Brain microvascular endothelial cell (primary cell): ENCODE measurements around the gene GGT5.

ENCODE experiments used
- DNase-seq: peaks from one replicate; pipeline ENCODE4 v3.0.0-alpha.2; 2020
- H3K27ac ChIP-seq: fragments of 250-450 bp; sonication (Bioruptor Pico); 2 replicates; pipeline ENCODE4 v1.5.1; 2020; ENCODE audit warnings: mild to moderate bottlenecking, moderate library complexity
- H3K27me3 ChIP-seq: fragments of 250-450 bp; sonication (Bioruptor Pico); replicated peaks from 2 replicates; pipeline ENCODE4 v1.5.1; 2020; ENCODE audit warnings: mild to moderate bottlenecking
- H3K36me3 ChIP-seq: fragments of 250-450 bp; sonication (Bioruptor Pico); replicated peaks from 2 replicates; pipeline ENCODE4 v1.5.1; 2020; ENCODE audit warnings: mild to moderate bottlenecking
- H3K4me3 ChIP-seq: 2 replicates; pipeline ENCODE4 v1.5.1; 2011; ENCODE audit warnings: low read depth, mild to moderate bottlenecking, control low read depth, low read length, moderate library complexity
- in situ Hi-C: cut with HindIII; loops from 2 replicates; pipeline ENCODE4 v1.10.0; 2017; ENCODE audit warnings: low sequenced_read_pairs, low pct_ligation_motif_present
- TF ChIP-seq, protein P1 (sequence below): IDR thresholded peaks from 2 replicates; pipeline ENCODE4 v1.5.1; 2011; ENCODE audit warnings: low read depth, mild to moderate bottlenecking, moderate library complexity, low read length, control low read depth, inconsistent platforms; ENCODE audit errors: missing control alignments

GGT5 gene

DNA sequence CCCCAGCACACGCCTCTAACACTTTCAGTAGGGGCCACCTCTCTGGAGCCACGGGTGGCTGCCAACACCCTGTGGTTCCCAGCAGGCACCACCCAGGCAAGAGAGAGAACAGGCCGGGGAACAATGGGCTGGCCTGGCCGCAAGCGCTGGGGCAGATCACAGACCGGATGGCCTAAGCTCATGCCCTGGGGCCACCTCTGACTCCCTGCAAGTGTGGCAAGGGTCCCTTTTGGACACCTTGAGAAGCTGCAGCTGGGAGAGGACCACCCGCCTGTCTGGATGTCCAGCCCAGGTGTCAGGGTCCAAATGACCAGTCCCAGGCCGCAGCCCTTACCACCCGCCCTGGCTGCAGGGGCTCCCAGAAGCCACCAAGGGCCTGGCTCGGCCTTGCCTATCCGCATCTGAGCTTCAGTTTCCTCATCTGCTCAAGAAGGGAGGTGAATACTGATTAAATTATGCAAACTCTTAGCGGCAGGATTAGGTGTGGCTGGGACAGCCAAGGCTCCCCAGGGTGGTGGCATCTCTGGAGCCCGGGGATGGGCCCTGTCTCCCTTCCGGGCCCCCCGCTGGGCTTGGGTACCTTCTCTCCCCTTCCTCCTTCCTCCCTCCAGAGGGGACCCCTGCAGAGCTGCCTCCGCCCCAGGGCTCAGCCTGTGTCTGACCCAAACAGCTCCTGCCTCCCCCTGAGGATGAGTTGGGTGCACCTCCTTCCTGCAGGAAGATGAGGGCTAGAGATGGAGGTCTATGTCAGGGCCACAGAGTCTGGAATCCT lies 64.4 kb downstream of the GGT5 start:
- in situ Hi-C loops = no loop called here
- DNase-seq = no peak

DNA sequence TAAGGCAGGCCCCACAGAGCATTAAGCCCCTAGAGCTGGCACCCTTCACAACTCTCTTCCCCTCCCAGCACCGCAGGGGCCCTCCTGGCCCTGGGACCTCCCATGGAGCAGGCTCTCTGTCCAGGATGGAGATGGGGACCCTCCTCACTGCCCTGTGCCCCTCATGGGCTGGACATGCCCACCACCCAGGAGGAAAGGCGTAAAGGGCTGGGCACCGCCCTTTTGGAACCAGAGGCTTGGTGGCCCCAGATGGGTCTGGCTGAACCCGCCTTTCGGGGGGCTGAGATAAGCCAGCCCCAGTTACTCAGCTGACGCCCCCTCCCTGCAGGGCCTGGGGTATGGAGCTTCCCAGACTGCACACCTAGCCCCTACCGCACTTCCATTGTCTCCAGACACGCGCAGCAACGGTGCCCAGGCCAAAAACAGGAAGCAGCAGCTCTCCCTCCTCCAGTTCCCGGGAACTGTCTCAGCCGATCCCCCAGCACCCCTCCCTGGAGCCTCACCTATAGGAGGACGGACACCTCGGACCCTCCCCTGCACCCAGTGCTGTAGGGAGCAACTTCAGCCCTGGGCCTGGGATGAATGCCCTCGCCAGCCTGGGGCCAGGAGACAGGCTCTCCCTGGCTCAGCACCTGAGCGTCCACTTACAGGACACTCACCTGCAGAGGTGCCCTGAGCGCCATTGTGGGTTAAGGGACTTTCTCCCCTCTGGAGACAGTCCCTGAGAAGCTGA lies 65.2 kb downstream of the GGT5 start:
- no peak for DNase-seq
- TF ChIP-seq, protein P1, sequence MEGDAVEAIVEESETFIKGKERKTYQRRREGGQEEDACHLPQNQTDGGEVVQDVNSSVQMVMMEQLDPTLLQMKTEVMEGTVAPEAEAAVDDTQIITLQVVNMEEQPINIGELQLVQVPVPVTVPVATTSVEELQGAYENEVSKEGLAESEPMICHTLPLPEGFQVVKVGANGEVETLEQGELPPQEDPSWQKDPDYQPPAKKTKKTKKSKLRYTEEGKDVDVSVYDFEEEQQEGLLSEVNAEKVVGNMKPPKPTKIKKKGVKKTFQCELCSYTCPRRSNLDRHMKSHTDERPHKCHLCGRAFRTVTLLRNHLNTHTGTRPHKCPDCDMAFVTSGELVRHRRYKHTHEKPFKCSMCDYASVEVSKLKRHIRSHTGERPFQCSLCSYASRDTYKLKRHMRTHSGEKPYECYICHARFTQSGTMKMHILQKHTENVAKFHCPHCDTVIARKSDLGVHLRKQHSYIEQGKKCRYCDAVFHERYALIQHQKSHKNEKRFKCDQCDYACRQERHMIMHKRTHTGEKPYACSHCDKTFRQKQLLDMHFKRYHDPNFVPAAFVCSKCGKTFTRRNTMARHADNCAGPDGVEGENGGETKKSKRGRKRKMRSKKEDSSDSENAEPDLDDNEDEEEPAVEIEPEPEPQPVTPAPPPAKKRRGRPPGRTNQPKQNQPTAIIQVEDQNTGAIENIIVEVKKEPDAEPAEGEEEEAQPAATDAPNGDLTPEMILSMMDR = no peak
- no peak overlapping the region for H3K27ac ChIP-seq
- no peaks in the 10 kb centered on the region for H3K27me3 ChIP-seq
- in situ Hi-C loops = no loop called here
- no peak overlapping the region for H3K4me3 ChIP-seq
- peaks cover 4% of the 10 kb centered on the region for H3K36me3 ChIP-seq

More for the DNA sequence above, 64.4 kb downstream of the GGT5 start:
- Histone ChIP-seq H3K27me3 (no peaks in the 10 kb centered on the region), H3K36me3 (peaks cover 4% of the 10 kb centered on the region), H3K27ac (no peak overlapping the region), H3K4me3 (no peak overlapping the region)
- TF ChIP-seq, protein P1 = no peak

DNA sequence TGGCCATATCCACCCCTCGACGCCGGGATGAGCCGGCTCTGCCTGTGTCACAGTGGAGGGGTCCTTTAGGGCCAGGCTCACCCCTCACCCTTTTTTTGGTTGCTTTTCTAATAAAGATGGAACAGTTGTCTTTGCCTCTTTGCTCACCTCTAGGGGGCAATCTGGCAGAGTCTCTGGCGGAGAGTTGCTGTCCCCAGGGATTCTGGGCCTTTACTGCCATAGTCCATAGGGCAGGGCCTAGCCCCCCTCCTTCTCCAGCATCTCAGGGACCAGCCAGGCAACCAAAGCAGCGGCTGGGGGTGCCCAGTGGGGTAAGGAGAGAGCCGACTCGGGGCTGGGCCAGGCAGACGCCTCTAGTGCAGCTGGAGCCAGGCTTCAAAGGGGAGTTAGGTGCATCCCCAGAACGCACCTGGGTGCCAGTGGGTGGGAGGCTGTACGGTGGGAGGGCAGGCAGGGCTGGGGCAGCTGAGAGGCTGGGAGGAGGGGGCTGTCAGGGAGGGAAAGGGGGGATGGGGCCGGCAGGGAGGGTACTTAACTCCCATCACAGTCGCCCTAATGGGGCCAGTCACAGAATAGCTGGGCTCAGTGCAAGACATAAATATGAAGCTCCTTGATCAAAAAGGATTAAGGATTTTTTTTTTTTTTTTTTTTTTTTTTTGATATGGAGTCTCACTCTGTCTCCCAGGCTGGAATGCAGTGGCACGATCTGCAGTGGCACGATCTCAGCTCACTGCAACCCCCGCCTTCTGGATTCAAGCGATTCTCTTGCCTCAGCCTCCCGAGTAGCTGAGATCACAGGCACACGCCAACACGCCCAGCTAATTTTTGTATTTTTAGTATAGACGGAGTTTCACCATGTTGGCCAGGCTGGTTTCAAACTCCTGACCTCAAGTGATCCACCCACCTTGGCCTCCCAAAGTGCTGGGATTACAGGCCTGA lies 66.1 kb downstream of the GGT5 start:
- in situ Hi-C loops = no loop called here
- TF ChIP-seq, protein P1 = peak; percentile 68
- Histone ChIP-seq H3K27me3 (no peaks in the 10 kb centered on the region), H3K36me3 (peaks cover 8% of the 10 kb centered on the region), H3K27ac (no peak overlapping the region), H3K4me3 (no peak overlapping the region)
- no peak for DNase-seq

DNA sequence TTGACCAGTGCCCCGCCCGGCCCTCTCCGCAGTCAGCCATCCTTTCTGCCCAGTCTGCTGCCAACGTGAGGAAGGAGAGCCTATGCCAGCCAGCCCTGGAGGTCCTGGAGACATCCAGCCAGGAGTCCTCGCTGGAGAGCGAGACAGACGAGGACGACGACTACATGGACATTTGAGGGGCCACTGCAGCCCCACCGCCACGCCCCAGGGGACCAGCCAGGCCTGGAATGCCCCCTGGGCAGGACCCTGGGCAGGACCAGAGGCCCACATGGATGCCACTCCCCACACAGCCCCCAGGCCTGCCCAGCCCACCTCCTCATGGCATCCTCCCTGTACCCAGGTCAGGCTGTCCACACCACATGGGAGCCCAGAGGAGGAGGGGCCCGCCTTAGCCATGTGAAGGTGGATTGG lies 66.9 kb downstream of the GGT5 start:
- Histone ChIP-seq H3K27me3 (no peaks in the 10 kb centered on the region), H3K36me3 (peaks cover 11% of the 10 kb centered on the region), H3K4me3 (no peak overlapping the region), H3K27ac (no peak overlapping the region)
- in situ Hi-C loops = no loop called here
- TF ChIP-seq, protein P1 = no peak
- no peak for DNase-seq

DNA sequence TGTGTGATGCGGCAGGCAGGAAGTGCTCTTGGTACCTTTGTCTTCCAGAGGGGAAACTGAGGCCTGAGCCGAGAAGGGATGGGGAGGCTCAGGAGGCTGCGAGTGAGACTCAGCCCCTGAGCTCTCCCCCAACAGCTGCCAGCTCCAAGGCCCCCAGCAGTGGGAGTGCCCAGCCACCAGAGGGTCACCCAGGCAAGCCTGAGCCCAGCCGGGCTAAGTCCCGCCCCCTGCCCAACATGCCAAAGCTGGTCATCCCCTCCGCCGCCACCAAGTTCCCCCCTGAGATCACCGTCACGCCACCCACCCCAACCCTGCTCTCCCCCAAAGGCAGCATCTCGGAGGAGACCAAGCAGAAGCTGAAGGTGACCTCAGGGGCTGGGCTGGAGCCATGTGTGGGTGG lies 67.4 kb downstream of the GGT5 start:
- H3K36me3 ChIP-seq = peaks cover 17% of the 10 kb centered on the region
- H3K4me3 ChIP-seq = no peak overlapping the region
- no peak for DNase-seq
- in situ Hi-C loops = no loop called here
- H3K27me3 ChIP-seq = no peaks in the 10 kb centered on the region
- TF ChIP-seq, protein P1 = no peak
- no peak overlapping the region for H3K27ac ChIP-seq
